Thyroid gland (tissue), 4 donors: ENCODE results near the gene CC2D1B.

Source experiments
- CTCF ChIP-seq, 6 experiments: fragments of 200-600 bp in 3 of 6; fragments of 450-650 bp in 3 of 6; sonication (generic) in 3 of 6; IDR thresholded peaks; one replicate each; pipeline ENCODE4 v1.5.1; 2016 to 2019; ENCODE audit warnings: antibody characterized with exemption in 6 of 6, mild to moderate bottlenecking in 2 of 6, inconsistent platforms in 1 of 6, moderate library complexity in 1 of 6
- POLR2A ChIP-seq, 2 donors: fragments of 450-650 bp; IDR thresholded peaks; one replicate each; pipeline ENCODE4 v1.6.1; 2017; ENCODE audit warnings: antibody characterized with exemption in 2 of 2, mild to moderate bottlenecking in 2 of 2, moderate library complexity in 1 of 2

GRCh38 chr1:52386458-52386857, 20.5 kb upstream of the CC2D1B start:
- TF ChIP-seq CTCF (IDR thresholded peaks at IDR 0.05) (no peak), POLR2A (IDR thresholded peaks at IDR 0.05) (no peak)
